Ishikawa (cell line): ENCODE data around the gene PHLDA3.

Source experiments
- CEBPB ChIP-seq: IDR thresholded peaks from 2 replicates; pipeline ENCODE4 v1.6.1; 2012
- CREB1 ChIP-seq: IDR thresholded peaks from 2 replicates; pipeline ENCODE4 v1.6.1; 2012; ENCODE audit warnings: low read depth
- EGR1 ChIP-seq: IDR thresholded peaks from 2 replicates; pipeline ENCODE4 v1.6.1; 2012
- EP300 ChIP-seq: IDR thresholded peaks from 2 replicates; pipeline ENCODE4 v1.6.1; 2012; ENCODE audit warnings: borderline replicate concordance
- FOXM1 ChIP-seq: IDR thresholded peaks from 2 replicates; pipeline ENCODE4 v1.6.1; 2012; ENCODE audit warnings: low read depth, borderline replicate concordance
- MAX ChIP-seq: IDR thresholded peaks from 2 replicates; pipeline ENCODE4 v1.6.1; 2012
- NFIC ChIP-seq: IDR thresholded peaks from 2 replicates; pipeline ENCODE4 v1.6.1; 2012
- RAD21 ChIP-seq: IDR thresholded peaks from 2 replicates; pipeline ENCODE4 v1.6.1; 2012; ENCODE audit warnings: low read depth
- TAF1 ChIP-seq: IDR thresholded peaks from 2 replicates; pipeline ENCODE4 v1.6.1; 2012; ENCODE audit warnings: low read depth, mild to moderate bottlenecking
- TCF12 ChIP-seq: IDR thresholded peaks from 2 replicates; pipeline ENCODE4 v1.6.1; 2012; ENCODE audit warnings: low read depth
- TEAD4 ChIP-seq: IDR thresholded peaks from 2 replicates; pipeline ENCODE4 v1.6.1; 2012
- USF1 ChIP-seq: IDR thresholded peaks from 2 replicates; pipeline ENCODE4 v1.6.1; 2012
- YY1 ChIP-seq: IDR thresholded peaks from 2 replicates; pipeline ENCODE4 v1.6.1; 2012; ENCODE audit warnings: low read depth
- ZBTB7A ChIP-seq: IDR thresholded peaks from 2 replicates; pipeline ENCODE4 v1.6.1; 2012; ENCODE audit warnings: low read depth
- TF ChIP-seq, protein P1 (sequence below): IDR thresholded peaks from 2 replicates; pipeline ENCODE4 v1.6.1; 2012; ENCODE audit warnings: low read depth, mild to moderate bottlenecking

The PHLDA3 gene

DNA sequence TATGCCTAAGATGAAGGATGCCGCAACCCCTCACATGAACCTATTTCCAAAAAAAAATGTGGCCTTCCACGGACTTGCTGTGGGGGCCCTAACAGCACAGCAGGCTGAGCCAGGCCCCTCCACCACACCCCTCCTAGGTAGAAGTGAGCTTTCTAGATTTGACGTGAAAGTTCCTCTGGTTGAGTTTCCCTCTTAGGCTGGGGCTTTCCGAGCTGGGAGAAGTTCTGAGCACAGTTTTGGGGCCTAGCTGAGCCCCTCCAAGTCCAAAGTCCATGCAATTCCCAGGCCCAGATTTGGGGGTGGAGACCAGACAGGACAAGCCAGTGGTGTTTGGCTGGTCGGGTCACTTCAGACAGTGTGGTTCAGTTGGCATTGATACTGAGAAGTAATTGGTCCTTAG, 13.8 kb upstream of the PHLDA3 start:
- TF ChIP-seq MAX (no peak), ZBTB7A (no peak), CREB1 (no peak), NFIC (no peak), EP300 (no peak), USF1 (no peak), CEBPB (no peak), EGR1 (no peak), TAF1 (no peak), YY1 (no peak), TCF12 (no peak), RAD21 (no peak), FOXM1 (no peak), TEAD4 (no peak)
- TF ChIP-seq, protein P1, sequence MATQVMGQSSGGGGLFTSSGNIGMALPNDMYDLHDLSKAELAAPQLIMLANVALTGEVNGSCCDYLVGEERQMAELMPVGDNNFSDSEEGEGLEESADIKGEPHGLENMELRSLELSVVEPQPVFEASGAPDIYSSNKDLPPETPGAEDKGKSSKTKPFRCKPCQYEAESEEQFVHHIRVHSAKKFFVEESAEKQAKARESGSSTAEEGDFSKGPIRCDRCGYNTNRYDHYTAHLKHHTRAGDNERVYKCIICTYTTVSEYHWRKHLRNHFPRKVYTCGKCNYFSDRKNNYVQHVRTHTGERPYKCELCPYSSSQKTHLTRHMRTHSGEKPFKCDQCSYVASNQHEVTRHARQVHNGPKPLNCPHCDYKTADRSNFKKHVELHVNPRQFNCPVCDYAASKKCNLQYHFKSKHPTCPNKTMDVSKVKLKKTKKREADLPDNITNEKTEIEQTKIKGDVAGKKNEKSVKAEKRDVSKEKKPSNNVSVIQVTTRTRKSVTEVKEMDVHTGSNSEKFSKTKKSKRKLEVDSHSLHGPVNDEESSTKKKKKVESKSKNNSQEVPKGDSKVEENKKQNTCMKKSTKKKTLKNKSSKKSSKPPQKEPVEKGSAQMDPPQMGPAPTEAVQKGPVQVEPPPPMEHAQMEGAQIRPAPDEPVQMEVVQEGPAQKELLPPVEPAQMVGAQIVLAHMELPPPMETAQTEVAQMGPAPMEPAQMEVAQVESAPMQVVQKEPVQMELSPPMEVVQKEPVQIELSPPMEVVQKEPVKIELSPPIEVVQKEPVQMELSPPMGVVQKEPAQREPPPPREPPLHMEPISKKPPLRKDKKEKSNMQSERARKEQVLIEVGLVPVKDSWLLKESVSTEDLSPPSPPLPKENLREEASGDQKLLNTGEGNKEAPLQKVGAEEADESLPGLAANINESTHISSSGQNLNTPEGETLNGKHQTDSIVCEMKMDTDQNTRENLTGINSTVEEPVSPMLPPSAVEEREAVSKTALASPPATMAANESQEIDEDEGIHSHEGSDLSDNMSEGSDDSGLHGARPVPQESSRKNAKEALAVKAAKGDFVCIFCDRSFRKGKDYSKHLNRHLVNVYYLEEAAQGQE, result no peak

DNA sequence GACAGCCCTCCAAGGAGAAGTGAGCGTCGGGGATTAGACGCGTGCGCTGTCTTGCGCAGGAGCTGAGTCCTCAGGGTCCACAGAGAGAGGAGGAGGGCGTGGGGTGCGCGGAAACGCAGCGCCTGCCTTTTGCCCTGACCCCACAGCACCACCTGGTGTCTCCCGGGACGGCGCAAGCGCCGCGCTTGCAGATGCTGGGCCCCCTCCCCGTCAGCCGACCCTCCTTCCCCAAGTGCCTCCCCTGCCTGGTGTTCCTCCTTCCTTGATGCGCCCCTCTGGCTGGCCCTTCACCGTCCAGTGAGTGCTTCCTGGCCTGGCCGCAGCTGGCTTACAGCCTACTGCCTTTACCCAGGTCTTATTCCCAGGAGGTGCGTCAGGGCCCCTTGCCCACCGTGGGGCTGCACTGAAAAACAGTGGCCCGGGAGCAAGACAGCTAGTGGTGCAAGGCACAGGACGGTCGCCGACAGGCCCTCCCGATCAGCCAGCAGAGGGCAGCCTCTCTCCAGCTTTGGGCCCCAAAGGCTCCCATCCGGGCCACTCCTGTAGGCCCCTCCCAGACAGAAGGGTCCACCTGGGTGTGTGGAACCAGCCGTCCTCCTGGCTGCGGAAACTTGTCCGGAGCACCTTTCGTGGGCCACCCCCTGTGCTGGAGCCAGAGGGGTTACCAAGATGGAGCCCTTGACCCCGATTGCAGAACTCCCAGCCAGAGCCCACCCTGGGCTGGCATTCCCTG, 12.9 kb upstream of the PHLDA3 start:
- TF ChIP-seq YY1 (no peak), ZBTB7A (peak; percentile 40; the same call in 1 of the 2 replicates), TCF12 (0 out of 2 replicates have a peak, but pooled peaks have one; percentile 16), RAD21 (peak; percentile 96), FOXM1 (no peak), TEAD4 (no peak)

- no peak for TF ChIP-seq TCF12
- TF ChIP-seq RAD21, result no peak
- TF ChIP-seq NFIC, result no peak
- TF ChIP-seq FOXM1, result no peak
- TF ChIP-seq CREB1, result no peak
- TF ChIP-seq MAX, result no peak
- TF ChIP-seq, protein P1, result no peak
- TF ChIP-seq YY1, result no peak
- TF ChIP-seq TEAD4, result no peak
- TF ChIP-seq USF1, result no peak
- no peak for TF ChIP-seq TAF1
- no peak for TF ChIP-seq EGR1
- no peak for TF ChIP-seq EP300
- no peak for TF ChIP-seq CEBPB
These were observed 12.0 kb upstream of the PHLDA3 start for GRCh38 chr1:201481004-201481380.

- TF ChIP-seq EP300 (no peak), YY1 (peak; percentile 80), USF1 (no peak), RAD21 (peak; percentile 21), ZBTB7A (no peak), EGR1 (0 out of 2 replicates have a peak, but pooled peaks have one; percentile 2), TAF1 (peak; percentile 32), FOXM1 (no peak), CEBPB (no peak)
These were observed 11.4 kb upstream of the PHLDA3 start for GRCh38 chr1:201480231-201481003.
